HepG2 (cell line): Measurements from ENCODE around the gene RNPEPL1. TPM values are rescaled to one million over a fixed set of nuclear protein-coding genes. Genes with fewer than 3 reads are reported as not detected.

Source experiments
- EEA1 ChIP-seq: sonication (generic); formaldehyde crosslinking; IDR thresholded peaks from 2 replicates; pipeline ENCODE4 v1.5.1; 2020; ENCODE audit warnings: mild to moderate bottlenecking, missing genetic modification reagents, borderline replicate concordance
- FLYWCH1 ChIP-seq: sonication (generic); formaldehyde crosslinking; IDR thresholded peaks from 2 replicates; pipeline ENCODE4 v1.8.1; 2023; ENCODE audit warnings: mild to moderate bottlenecking, missing genetic modification reagents
- FUBP1 ChIP-seq: sonication (generic); formaldehyde crosslinking; IDR thresholded peaks from 2 replicates; pipeline ENCODE4 v1.5.1; 2020; ENCODE audit warnings: missing genetic modification reagents, mild to moderate bottlenecking, borderline replicate concordance
- GLI4 ChIP-seq: sonication (generic); formaldehyde crosslinking; IDR thresholded peaks from 2 replicates; pipeline ENCODE4 v1.5.1; 2020; ENCODE audit warnings: missing genetic modification reagents, mild to moderate bottlenecking, moderate library complexity, borderline replicate concordance
- HOXD1 ChIP-seq: sonication (generic); formaldehyde crosslinking; IDR thresholded peaks from 2 replicates; pipeline ENCODE4 v1.5.0; 2020; ENCODE audit warnings: missing genetic modification reagents
- ONECUT2 ChIP-seq: sonication (generic); formaldehyde crosslinking; IDR thresholded peaks from 2 replicates; pipeline ENCODE4 v1.4.0; 2020; ENCODE audit warnings: missing genetic modification reagents
- PAXIP1 ChIP-seq: sonication (generic); formaldehyde crosslinking; conservative IDR thresholded peaks from 2 replicates; pipeline ENCODE4 v1.4.0; 2020; ENCODE audit warnings: mild to moderate bottlenecking, missing genetic modification reagents, moderate library complexity
- STAG1 ChIP-seq: sonication (generic); formaldehyde crosslinking; IDR thresholded peaks from 2 replicates; pipeline ENCODE4 v1.4.0; 2020; ENCODE audit warnings: missing genetic modification reagents
- TBL1XR1 ChIP-seq: fragments of 150-350 bp; IDR thresholded peaks from 2 replicates; pipeline ENCODE4 v1.6.1; 2014; ENCODE audit warnings: borderline replicate concordance, low read length; ENCODE audit not compliant: partially characterized antibody
- U2AF2 ChIP-seq: fragments of 200-400 bp; formaldehyde crosslinking; IDR thresholded peaks from 2 replicates; pipeline ENCODE4 v1.6.1; 2017; ENCODE audit warnings: low read depth, mild to moderate bottlenecking, low read length
- ZBTB10 ChIP-seq: sonication (generic); formaldehyde crosslinking; IDR thresholded peaks from 2 replicates; pipeline ENCODE4 v1.4.0; 2020; ENCODE audit warnings: missing genetic modification reagents, borderline replicate concordance
- ZKSCAN5 ChIP-seq: sonication (generic); formaldehyde crosslinking; IDR thresholded peaks from 2 replicates; pipeline ENCODE4 v1.5.1; 2020; ENCODE audit warnings: mild to moderate bottlenecking, missing genetic modification reagents
- ZNF121 ChIP-seq: sonication (generic); formaldehyde crosslinking; IDR thresholded peaks from 2 replicates; pipeline ENCODE4 v1.5.0; 2020; ENCODE audit warnings: mild to moderate bottlenecking, missing genetic modification reagents
- ZNF124 ChIP-seq: sonication (generic); formaldehyde crosslinking; IDR thresholded peaks from 2 replicates; pipeline ENCODE4 v1.4.0; 2020; ENCODE audit warnings: missing genetic modification reagents
- ZNF263 ChIP-seq: sonication (generic); formaldehyde crosslinking; IDR thresholded peaks from 2 replicates; pipeline ENCODE4 v1.4.0; 2020; ENCODE audit warnings: missing genetic modification reagents
- ZNF414 ChIP-seq: sonication (generic); formaldehyde crosslinking; IDR thresholded peaks from 2 replicates; pipeline ENCODE4 v1.5.0; 2020; ENCODE audit warnings: missing genetic modification reagents
- ZSCAN20 ChIP-seq: sonication (generic); formaldehyde crosslinking; IDR thresholded peaks from 2 replicates; pipeline ENCODE4 v1.4.0; 2020; ENCODE audit warnings: missing genetic modification reagents, mild to moderate bottlenecking, borderline replicate concordance
- ZSCAN30 ChIP-seq: sonication (generic); formaldehyde crosslinking; IDR thresholded peaks from 2 replicates; pipeline ENCODE4 v1.5.0; 2020; ENCODE audit warnings: mild to moderate bottlenecking, missing genetic modification reagents
- polyA plus RNA-seq, 8 experiments: library from polyadenylated mRNA; depleted of rRNA in 3 of 8; stranded (reverse) in 7 of 8; unstranded in 1 of 8; fragments of >200 nt; fragmentation: Illumina TruSeq in 4 of 8; extraction: Trizol in 4 of 8; gene quantifications; 2 replicates each; pipeline versions ENCODE4 v1.2.1 to v1.2.3, GENCODE V29; 2011 to 2016; ENCODE audit warnings: low read depth in 4 of 8, missing spikeins in 1 of 8, mixed read lengths in 1 of 8; ENCODE audit not compliant: insufficient read depth in 1 of 8
- total RNA-seq, 5 experiments: library from RNA; depleted of rRNA; stranded (reverse); fragments of >200 nt; fragmentation: Illumina TruSeq; extraction: Trizol; gene quantifications; 2 replicates each; pipeline ENCODE4 v1.2.3, GENCODE V29; 2016; ENCODE audit warnings: low read depth in 1 of 5

RNPEPL1 gene
- total and polyA plus RNA-seq, 2 of the 13 experiments (the other 11 are each of a cell fraction or from before 2014, with no cell fraction given), result 13.0 to 18.0 TPM

GRCh38 chr2:240626531-240627300 lies 58.4 kb downstream of the RNPEPL1 start (continued):
- peak; percentile 81; the same call in 1 of the 2 replicates for TF ChIP-seq ZNF414 (CRISPR knock-in tag)
- TF ChIP-seq ZSCAN30 (CRISPR knock-in tag), result no peak
- no peak for TF ChIP-seq HOXD1 (CRISPR knock-in tag)
- TF ChIP-seq U2AF2, result no peak
- TF ChIP-seq ZNF124 (CRISPR knock-in tag), result peak; percentile 67; the same call in 1 of the 2 replicates
- no peak for TF ChIP-seq TBL1XR1
- TF ChIP-seq ZNF263 (CRISPR knock-in tag), result peak; percentile 63; the same call in 1 of the 2 replicates
- TF ChIP-seq GLI4 (CRISPR knock-in tag), result no peak
- no peak for TF ChIP-seq ONECUT2 (CRISPR knock-in tag)
- no peak for TF ChIP-seq FLYWCH1 (CRISPR knock-in tag)
- TF ChIP-seq ZSCAN20, result no peak
- peak; percentile 61 for TF ChIP-seq ZNF121 (CRISPR knock-in tag)
- TF ChIP-seq ZBTB10 (CRISPR knock-in tag), result peak; percentile 87; the same call in 1 of the 2 replicates
- TF ChIP-seq PAXIP1, result peak; percentile 98
- no peak for TF ChIP-seq STAG1
- TF ChIP-seq FUBP1 (CRISPR knock-in tag), result no peak
- no peak for TF ChIP-seq ZKSCAN5 (CRISPR knock-in tag)
- TF ChIP-seq EEA1, result no peak
